NCI-H2196 treated with DMSO at 0.1 percent for 48 hours (cell line): ENCODE results near the gene STRA6.
"Not testable (repeated sequence)": the region's sequence is repeated elsewhere in the genome, so short reads cannot be mapped to it uniquely, and the experiment has no call there.

Source experiments
- DNase-seq: peaks from one replicate; lab custom pipeline; 2025; ENCODE audit not compliant: unreplicated experiment; lab: John Stamatoyannopoulos, UW

The STRA6 gene

GRCh38 chr15:74167891-74168331, 34.7 kb downstream of the STRA6 start:
- DNase-seq, result no peak

- DNase-seq, result no peak
These were observed 37.1 kb downstream of the STRA6 start for GRCh38 chr15:74165461-74165860.

GRCh38 chr15:74162195-74162536, 40.4 kb downstream of the STRA6 start:
- not testable (repeated sequence) for DNase-seq

- DNase-seq, result not testable (repeated sequence)
These were observed 42.2 kb downstream of the STRA6 start for GRCh38 chr15:74160390-74160789.

DNA sequence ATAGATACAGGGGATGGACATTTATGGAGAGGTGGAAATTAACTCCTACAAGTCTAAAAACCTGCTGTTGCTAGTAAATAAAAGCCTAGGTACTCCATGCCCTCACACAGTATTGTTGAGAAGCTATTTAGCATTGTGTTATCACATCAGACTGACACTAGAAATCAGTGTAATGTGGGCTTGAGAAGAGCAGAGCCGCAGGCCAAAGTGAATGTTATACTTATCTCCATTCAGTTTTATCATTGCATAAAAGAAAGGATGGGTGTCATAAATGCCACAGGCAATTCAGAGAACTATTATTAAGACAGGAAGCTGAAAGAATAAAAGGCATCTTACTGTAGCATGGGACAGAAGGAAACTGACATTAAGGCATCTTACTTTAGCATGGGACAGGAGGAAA, 42.8 kb downstream of the STRA6 start:
- no peak for DNase-seq

- no peak for DNase-seq
These were observed 43.5 kb downstream of the STRA6 start for GRCh38 chr15:74158855-74159650.

GRCh38 chr15:74157868-74158827, 44.4 kb downstream of the STRA6 start:
- no peak for DNase-seq

DNA sequence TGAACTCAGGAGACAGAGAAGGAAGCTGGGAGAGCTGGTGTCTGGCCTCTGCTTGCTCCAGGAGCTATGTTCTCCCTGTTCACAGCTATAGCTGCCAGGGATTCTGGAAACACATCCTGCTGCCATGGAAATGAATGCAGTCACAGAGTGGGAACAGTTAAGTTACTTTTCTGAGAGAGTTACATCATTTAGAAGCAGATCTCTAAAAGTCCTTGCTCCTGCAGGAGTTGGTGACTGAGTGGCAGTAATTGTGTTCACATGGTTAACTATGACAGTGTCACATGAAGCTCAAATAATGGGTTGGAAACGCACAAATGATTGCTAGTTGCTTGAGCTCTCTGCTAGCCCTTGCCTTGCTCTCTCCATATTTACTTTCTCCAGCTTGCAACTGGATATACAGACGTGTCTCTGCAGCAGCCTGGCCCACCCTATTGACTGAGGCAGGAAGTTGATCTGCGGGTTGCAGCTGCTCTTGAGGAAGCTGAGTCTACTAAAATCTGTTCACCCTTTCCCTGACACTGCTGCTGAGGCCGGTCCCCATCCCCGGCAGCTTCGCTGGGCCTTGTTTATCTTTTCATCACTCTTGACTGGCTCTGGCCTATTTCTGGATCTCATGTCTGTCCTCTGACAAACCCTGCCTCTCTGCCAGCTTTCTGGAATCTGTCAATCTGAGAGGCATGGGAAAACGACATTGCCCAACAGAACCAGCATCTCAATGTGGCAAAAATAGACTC, 45.7 kb downstream of the STRA6 start:
- DNase-seq, result no peak

DNA sequence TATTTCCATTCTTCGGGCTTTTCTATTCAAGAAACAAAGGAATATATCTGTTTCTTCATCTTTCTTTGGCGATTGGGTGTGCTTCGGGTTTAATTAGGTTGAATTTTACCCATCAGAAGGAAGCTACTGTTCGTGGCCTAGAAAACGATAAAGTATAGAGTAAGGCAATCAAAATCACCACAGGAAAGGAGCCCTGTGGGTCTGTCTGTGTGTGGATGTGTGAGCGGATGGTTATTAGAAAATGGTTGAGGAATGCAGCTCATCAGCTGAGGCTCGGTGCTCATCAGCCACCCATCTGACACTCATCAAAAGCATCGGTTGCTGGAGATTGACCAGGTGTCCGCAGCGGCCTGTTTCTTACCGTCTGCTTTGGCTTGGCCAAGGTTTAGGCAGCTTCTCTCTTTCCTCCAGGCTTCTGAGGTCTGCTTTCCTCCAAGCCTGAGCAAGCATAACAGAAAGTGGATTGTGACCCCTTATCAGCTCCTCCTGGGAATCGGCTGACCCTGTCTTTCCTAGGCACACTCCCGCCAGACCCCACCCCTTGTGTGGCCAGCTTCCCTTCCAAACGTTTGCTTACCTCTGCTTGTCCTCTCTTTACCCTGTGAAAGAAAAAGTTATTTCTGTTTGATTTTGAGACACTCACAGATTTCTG, 46.7 kb downstream of the STRA6 start:
- DNase-seq, result no peak

DNA sequence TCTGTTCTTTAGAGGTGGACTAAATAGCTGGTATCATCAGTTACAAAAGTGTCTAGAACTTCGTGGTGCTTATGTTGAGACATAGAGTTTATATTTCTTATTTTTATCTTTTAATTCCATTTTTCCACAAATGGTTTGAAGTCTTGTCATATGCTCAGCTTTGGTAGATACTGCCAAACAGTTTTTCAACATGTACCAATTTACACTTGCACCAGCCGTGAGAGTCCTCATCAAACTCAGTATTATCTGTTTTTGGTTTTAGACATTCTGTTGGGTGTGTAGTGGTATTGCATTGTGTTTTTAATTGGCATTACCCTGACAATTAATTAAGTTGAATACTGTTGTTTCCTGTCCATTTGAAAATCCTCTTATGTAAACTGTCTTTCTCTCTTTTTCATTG, 55.5 kb downstream of the STRA6 start:
- no peak for DNase-seq

- DNase-seq, result no peak
These were observed 56.2 kb downstream of the STRA6 start for GRCh38 chr15:74146277-74146800.

DNA sequence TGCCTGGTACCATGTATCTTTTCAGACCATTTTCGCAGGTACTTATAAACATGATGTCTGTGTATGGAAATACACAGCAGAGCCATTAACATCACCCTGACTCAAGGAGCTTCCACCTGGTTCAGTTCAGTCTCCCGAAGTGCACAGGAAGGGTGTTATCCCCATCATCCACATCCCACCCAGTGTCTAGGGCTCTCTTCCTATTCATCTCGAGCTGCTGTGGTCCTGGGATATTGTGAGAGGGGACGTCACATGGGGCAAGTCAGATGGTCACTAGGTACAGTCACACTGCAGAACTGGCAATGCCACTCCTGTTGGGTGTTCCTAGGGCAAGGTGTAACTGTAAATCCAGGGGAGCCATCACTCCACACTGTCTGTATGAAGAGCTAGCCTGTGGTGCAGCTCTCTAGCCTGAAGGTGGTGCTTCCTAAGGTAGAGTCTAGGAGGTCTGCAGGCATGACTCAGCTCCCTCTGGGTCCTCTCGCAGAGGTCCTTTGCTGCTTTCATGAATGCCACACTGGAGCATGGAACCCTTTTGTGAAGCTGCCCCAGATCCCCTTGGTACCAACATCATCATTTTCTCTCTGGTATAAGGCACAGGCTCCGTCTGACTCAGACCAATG, 58.3 kb downstream of the STRA6 start:
- no peak for DNase-seq

GRCh38 chr15:74141591-74141990, 61.0 kb downstream of the STRA6 start:
- no peak for DNase-seq

DNA sequence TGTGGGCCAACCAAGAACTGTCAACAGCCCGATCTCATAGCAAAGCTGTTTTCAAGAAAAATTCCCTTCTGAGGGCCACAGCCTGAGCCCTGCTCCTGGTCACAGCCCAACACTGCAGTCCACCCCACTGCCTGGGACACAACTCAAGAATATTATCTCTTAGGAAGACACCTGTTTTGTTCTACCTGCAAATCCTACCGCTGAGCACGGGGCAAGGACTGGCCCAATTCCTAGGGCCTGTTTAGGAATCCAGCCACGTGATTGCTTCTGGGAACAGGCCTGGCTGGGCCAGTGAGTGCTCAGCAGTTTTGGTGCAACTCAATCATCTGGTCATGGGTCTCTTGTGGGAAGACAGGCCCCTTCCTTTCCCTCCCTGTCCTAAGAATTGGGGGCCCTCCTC, 63.9 kb downstream of the STRA6 start:
- no peak for DNase-seq

DNA sequence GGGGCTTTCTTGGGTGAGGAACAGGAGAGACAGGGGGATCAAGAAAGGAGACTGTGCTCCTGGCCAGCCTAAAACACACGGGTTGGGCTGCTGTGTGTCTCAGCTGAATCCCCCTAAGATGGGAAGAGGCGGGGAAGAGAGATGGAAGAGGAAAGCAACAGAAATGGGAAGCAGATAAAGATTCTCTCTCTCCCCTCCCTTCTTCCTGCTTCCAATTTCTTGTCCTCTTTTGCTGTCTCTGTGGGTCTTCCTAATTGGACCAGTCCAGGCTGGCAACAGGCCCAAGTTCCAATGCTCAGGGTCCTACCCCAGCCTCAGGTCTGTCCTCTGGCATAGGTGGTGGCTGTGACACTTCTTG, 65.1 kb downstream of the STRA6 start:
- DNase-seq, result no peak

GRCh38 chr15:74136814-74137536, 65.6 kb downstream of the STRA6 start:
- no peak for DNase-seq

DNA sequence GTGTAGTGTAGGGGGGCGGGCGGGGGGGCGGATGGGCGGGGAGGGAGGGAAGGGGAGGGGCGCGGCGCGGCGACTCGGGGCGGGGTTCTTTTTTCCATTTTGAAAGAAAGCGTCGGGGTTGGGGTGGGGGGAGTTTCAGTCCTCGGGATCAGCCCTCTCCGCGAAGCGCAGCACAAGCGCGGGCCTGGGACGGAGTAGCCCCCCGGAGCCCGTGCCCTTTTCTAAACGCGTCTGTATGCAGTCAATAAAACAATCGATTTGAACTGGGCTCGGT, 66.1 kb downstream of the STRA6 start:
- DNase-seq, result no peak

DNA sequence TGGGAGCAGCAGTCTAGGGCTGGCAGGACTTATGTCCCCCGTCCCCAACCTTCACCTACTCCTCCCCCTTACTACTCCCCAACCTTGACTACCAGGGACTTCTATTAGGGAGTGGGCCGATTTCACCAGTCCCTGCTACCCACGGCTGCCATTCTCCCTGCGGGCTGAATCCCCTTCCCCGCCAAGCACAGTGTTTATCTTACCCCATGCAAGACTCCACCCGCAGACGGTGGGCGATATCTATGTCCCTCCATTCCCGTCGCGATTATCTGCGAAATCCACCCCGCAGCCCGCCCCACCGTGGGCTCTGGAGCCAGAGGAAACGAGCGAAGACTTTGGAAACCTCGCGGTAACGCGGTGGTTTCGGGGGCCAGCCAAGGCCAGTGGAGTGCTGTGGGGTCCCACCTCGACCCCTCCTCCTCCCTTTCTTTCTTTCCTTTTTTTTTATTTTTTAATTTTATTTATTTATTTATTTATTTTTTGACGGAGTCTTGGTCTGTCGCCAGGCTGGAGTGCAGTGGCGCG, 67.5 kb downstream of the STRA6 start:
- no peak for DNase-seq

DNA sequence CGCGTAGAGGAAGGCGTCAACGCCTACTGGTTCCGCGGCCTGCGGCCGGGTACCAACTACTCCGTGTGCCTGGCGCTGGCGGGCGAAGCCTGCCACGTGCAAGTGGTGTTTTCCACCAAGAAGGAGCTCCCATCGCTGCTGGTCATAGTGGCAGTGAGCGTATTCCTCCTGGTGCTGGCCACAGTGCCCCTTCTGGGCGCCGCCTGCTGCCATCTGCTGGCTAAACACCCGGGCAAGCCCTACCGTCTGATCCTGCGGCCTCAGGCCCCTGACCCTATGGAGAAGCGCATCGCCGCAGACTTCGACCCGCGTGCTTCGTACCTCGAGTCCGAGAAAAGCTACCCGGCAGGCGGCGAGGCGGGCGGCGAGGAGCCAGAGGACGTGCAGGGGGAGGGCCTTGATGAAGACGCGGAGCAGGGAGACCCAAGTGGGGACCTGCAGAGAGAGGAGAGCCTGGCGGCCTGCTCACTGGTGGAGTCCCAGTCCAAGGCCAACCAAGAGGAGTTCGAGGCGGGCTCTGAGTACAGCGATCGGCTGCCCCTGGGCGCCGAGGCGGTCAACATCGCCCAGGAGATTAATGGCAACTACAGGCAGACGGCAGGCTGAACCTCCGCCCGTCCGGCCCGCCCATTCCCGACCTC, 68.1 kb downstream of the STRA6 start:
- DNase-seq, result no peak
